SU-DHL-6 (cell line): ENCODE results near the gene PELI3.

Experiments
- CTCF ChIP-seq: fragments of 200-600 bp; sonication (generic); IDR thresholded peaks from one replicate; pipeline ENCODE4 v1.5.1; 2017; ENCODE audit warnings: antibody characterized with exemption, mild to moderate bottlenecking, low read length, moderate library complexity; ENCODE audit not compliant: insufficient read depth, poor library complexity, severe bottlenecking
- EZH2phosphoT487 ChIP-seq: fragments of 200-600 bp; sonication (generic), shearing (Covaris generic); conservative IDR thresholded peaks from 2 replicates; pipeline ENCODE4 v1.6.1; 2018; ENCODE audit warnings: mild to moderate bottlenecking, antibody characterized with exemption, low read length, moderate library complexity, mixed read lengths

GRCh38 chr11:66473608-66474515 lies 7.2 kb downstream of the PELI3 start:
- no peak for TF ChIP-seq CTCF
- no peak for TF ChIP-seq EZH2phosphoT487
